CD4-positive, alpha-beta T cell treated with Interferon alpha-2 for 1 hour (primary cell): ENCODE data around the gene KNDC1.

ENCODE experiments used
- DNase-seq, 2 donors: peaks; one replicate each; pipeline ENCODE4 v3.0.0-alpha.2; 2020 to 2022

KNDC1 gene

GRCh38 chr10:133195611-133196010, 35.6 kb downstream of the KNDC1 start:
- no peak for DNase-seq

GRCh38 chr10:133196221-133196915, 36.3 kb downstream of the KNDC1 start:
- DNase-seq, result no peak

DNA sequence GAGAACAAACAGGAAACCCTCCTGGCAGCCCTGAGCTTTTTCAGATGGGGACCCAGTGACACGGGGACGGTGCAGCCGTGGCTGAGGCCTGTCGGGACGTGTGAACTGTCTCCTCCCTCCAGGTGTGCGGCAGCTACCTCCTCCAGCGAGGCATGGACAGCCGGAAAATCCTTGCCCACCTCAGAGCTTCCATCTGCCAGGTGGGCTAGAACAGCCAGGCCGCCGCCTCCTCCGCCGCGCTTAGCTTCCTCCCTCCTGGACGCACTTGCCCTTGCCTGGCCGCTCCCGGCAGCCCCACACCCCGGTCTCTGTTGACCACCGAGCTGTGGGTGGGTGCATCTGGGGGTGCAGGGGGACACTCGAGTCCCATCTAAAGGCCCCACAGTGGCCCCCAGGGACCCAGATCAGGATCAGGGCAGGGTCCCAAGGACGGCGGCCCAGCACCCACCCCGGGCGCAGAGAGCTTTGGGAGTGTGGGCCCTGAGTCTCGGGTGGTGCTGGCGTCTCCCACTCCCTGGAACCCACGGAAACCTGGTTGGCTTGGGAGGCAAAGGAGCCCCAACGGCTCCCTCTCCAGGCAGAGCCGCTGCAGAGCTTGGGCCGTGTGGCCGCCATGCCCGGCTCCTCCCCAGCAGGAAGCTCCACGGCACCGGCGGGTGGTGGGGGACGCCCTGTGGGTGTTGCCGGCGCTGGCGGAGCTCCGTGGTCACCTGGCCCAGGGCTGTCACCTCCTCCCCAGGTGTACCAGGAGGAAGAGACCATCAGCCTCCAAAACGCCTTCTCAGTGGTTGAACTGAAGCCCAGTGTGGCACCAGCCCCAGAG, 37.1 kb downstream of the KNDC1 start:
- DNase-seq, result no peak

DNA sequence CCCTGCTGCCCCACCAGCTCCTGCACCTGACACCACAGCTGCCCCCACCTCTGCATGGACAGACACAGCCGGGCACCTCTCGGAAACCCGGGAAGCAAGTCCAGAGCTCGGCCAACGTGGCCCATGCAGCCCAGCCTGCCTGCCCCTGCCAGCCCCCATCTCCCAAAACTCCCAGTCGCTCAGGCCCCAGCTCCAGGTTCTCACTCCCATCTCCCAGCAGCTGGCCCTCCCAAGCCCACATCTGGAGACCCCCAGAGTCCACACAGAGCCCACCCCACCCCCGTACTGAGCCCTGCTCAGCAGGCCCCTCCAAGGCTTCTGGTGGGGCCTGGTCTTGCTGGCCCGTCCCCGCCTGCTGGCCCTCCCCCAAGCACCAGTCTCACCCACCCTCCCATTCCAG, 37.8 kb downstream of the KNDC1 start:
- DNase-seq, result no peak

GRCh38 chr10:133198206-133198605, 38.2 kb downstream of the KNDC1 start:
- no peak for DNase-seq

DNA sequence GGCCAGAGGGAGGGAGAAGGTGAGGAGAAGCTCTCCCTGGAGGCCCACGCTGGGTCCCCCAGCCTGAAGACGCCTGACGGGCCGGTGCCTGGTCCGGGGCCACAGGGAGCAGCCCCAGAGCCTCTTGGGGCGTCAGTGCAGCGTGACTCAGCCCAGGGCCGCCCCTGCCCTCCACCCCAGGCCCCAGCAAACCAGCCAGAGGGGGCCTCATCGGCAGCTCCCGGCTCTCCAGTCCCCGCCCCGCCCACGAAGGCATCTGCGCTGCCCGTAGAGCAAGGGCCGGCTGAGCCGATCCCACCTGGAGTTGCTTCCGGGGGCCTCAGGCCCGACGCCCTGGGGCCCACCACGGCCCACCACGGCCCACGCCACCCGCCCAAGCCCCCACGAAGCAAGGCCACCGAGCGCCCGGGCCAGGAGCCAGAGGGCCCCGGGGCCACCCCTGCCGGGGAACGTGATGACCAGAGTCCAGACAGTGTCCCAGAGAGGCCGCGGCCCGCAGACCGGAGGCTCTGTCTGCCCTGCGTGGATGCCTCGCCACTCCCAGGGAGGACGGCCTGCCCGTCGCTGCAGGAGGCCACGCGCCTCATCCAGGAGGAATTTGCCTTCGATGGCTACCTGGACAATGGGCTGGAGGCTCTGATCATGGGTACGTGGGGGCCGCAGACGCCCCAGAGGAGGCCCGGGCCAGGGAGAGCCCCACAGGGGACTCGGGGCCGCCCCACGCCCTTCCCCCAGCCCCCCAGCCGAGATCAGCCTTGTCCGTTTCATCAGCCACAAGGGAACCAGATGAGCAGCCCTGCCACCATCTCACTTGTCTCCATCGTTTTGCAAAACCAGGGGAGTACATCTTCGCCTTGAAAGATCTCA, 38.8 kb downstream of the KNDC1 start:
- DNase-seq, result no peak

DNA sequence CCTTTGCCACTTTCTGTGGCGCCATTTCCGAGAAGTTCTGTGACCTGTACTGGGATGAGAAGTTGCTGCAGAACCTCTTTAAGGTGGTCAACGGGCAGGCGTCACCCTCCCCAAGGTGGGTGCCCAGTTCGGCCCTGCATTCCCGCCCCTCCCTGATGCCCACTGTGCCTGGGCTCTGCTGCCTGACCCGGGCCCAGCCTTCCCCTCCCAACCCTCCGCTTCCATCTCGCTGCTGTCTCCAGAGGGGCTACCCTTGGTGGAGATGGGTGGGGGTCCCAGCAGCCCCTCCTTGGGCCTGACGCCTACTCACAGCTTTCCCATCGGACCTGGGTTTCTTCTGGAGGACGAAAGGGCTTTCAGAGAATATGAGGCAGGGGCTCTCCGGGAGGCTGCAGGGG, 39.5 kb downstream of the KNDC1 start:
- no peak for DNase-seq

GRCh38 chr10:133199992-133200611, 40.1 kb downstream of the KNDC1 start:
- DNase-seq, result no peak

DNA sequence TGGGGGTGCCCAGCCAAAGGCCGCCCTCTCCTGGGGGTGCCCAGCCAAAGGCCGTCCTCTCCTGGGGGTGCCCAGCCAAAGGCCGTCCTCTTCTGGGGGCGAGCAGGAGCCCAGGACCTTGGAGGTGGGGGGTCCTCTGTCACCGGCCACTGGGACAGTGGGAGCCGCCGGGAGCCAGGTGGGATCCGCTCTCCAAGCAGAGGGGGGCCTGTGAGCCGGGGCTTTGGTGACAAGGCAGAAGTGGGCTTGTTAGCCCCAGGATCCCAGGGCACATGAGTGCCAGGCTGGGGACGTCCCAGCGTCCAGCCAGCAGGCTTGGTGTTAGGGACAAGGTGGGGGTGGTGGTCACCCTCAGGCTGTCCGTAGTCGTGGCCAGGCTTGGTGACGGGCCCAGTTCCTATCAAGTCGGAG, 40.6 kb downstream of the KNDC1 start:
- no peak for DNase-seq

DNA sequence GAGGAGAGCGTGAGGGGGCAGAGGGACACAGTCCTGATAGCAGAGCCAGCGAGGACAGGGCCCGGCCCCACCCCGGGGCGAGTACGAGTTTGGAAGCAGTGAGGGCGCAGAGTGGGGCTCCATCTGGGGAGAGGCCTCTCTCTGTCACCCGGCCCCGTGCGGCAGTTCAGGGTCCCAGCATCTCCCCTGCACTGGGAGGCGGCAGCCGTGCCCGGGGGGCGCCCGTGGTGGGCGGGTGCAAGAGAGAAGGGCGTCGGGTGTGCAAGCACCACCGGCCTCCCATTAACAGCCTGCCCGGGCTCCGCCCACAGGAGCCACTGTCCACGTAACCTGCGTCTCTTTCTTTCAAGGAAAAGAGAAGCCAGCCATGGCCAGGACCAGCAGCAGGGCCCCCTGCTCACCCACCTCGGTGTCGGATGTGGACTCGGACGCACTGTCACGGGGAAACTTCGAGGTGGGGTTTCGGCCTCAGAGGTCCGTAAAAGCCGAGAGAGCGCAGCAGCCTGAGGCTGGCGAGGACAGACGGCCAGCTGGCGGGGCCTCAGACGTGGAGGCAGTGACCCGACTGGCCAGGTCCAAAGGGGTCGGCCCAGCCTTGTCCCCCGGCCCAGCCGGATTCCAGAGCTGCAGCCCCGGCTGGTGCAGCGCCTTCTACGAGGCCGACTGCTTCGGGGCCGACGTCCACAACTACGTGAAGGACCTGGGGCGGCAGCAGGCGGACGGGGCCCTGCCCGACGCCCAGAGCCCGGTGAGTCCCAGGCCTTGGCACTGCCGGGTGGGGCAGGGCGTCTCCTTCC, 41.3 kb downstream of the KNDC1 start:
- DNase-seq, result no peak

GRCh38 chr10:133201948-133202725, 42.1 kb downstream of the KNDC1 start:
- no peak for DNase-seq

- DNase-seq, result no peak
Observed at GRCh38 chr10:133202778-133203651, 43.0 kb downstream of the KNDC1 start.

DNA sequence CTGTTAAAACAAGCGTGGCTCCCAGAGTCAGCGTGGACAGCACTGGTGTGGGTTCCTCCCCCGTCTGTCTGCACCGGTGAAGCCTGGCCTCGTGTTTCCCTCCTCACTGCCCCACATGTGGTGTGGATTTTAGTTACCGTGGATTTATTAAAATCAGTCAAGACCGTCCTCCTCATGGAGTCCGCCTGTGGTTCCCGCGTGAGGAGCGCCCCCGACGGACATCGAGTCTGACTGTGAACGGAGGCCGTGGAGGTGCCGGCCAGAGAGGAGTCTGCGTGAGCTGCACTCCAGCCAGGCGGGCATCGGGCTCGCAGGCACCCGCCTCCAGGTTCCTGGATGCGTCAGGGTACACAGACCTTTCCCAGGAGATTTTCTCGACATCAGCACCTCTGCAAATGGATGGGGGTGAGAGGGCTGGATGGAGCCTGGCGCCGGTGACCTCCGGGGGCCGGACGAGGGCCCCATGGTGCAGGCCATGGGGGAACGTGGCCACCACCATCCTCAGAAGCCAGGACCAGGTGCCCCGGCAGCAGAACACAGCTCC, 43.7 kb downstream of the KNDC1 start:
- no peak for DNase-seq

- DNase-seq, result no peak
Observed at GRCh38 chr10:133204226-133205015, 44.4 kb downstream of the KNDC1 start.

DNA sequence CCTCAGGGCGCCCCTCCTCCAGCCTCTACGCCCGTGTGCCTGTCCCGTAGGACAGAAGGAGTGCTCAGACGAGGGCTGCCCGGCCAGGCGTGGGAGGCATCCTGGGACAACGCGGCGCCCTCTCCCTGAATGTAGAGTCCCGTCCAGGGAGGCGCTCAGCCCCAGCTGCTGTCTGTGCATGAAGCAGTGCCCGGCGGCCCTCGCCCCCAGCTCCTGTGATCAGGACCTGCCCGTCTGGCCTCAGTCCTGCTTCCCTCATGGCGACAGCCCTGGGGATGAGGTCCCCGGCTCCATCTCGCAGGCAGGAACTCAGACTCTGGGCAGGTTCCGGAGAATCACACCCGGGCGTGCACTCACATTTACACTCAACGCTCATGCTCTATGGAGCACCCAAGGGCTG, 45.1 kb downstream of the KNDC1 start:
- DNase-seq, result no peak

- no peak for DNase-seq
Observed at GRCh38 chr10:133206356-133207040, 46.5 kb downstream of the KNDC1 start.

- DNase-seq, result no peak
Observed at GRCh38 chr10:133207041-133207600, 47.1 kb downstream of the KNDC1 start.

- DNase-seq, result no peak
Observed at GRCh38 chr10:133207627-133208026, 47.6 kb downstream of the KNDC1 start.
